Keratinocyte (primary cell): ENCODE results near the gene DNAH17. TPM values are rescaled to one million over a fixed set of nuclear protein-coding genes. Genes with fewer than 3 reads are reported as not detected.

ENCODE experiments used
- DNase-seq: peaks from one replicate; pipeline ENCODE4 v3.0.0-alpha.2; 2011; ENCODE audit warnings: low read depth, missing footprints, low spot score
- FAIRE-seq: peaks from 2 replicates; lab custom pipeline; 2011; peaks lifted over from hg19 to GRCh38; lab: Jason Lieb, UNC
- H2AFZ ChIP-seq: 2 replicates; pipeline ENCODE4 v1.6.0; 2012; ENCODE audit warnings: low read length, control low read depth, inconsistent platforms; ENCODE audit not compliant: control insufficient read depth
- H3K27ac ChIP-seq: 2 replicates; pipeline ENCODE4 v1.5.1; 2011; ENCODE audit warnings: low read length; ENCODE audit not compliant: control insufficient read depth, insufficient read depth
- H3K27me3 ChIP-seq: 3 replicates; pipeline ENCODE4 v1.6.0; 2011; ENCODE audit warnings: low read length; ENCODE audit not compliant: control insufficient read depth, insufficient read depth; ENCODE audit errors: extremely low read depth
- H3K36me3 ChIP-seq, 2 experiments: 2 replicates in 1 of 2; 3 replicates in 1 of 2; pipeline ENCODE4 v1.5.1; 2011; ENCODE audit warnings: low read length in 2 of 2, mild to moderate bottlenecking in 1 of 2; ENCODE audit not compliant: control insufficient read depth in 2 of 2, insufficient read depth in 2 of 2; ENCODE audit errors: extremely low read depth in 1 of 2
- H3K4me1 ChIP-seq: 3 replicates; pipeline ENCODE4 v1.5.1; 2011; ENCODE audit warnings: low read length; ENCODE audit not compliant: control insufficient read depth, insufficient read depth; ENCODE audit errors: extremely low read depth
- H3K4me2 ChIP-seq: 3 replicates; pipeline ENCODE4 v1.6.0; 2011; ENCODE audit warnings: low read depth, low read length; ENCODE audit not compliant: control insufficient read depth, insufficient read depth; ENCODE audit errors: extremely low read depth
- H3K4me3 ChIP-seq, 3 experiments: fragments of 200-600 bp in 1 of 3; sonication (generic) in 1 of 3; 2 replicates in 2 of 3; 3 replicates in 1 of 3; pipeline ENCODE4 v1.5.1; 2011 to 2016; ENCODE audit warnings: low read length in 3 of 3, mild to moderate bottlenecking in 3 of 3, control low read depth in 2 of 3, inconsistent platforms in 1 of 3, low read depth in 1 of 3, mixed read lengths in 1 of 3, mixed run types in 1 of 3, moderate library complexity in 1 of 3; ENCODE audit not compliant: control insufficient read depth in 2 of 3, insufficient read depth in 2 of 3; ENCODE audit errors: extremely low read depth in 1 of 3
- H3K79me2 ChIP-seq: 2 replicates; pipeline ENCODE4 v1.6.0; 2012; ENCODE audit warnings: low read length; ENCODE audit not compliant: control insufficient read depth, insufficient read depth
- H3K9ac ChIP-seq: 3 replicates; pipeline ENCODE4 v1.6.0; 2011; ENCODE audit warnings: low read length; ENCODE audit not compliant: control insufficient read depth, insufficient read depth; ENCODE audit errors: extremely low read depth
- H3K9me1 ChIP-seq: 3 replicates; pipeline ENCODE4 v1.6.0; 2011; ENCODE audit warnings: low read length; ENCODE audit not compliant: control insufficient read depth, insufficient read depth; ENCODE audit errors: extremely low read depth
- H3K9me3 ChIP-seq: 2 replicates; pipeline ENCODE4 v1.5.1; 2012; ENCODE audit warnings: low read depth, low read length; ENCODE audit not compliant: control insufficient read depth
- H4K20me1 ChIP-seq: 3 replicates; pipeline ENCODE4 v1.6.0; 2011; ENCODE audit warnings: low read length; ENCODE audit not compliant: control insufficient read depth, insufficient read depth; ENCODE audit errors: extremely low read depth
- CTCF ChIP-seq, 3 experiments: IDR thresholded peaks in 1 of 3; conservative IDR thresholded peaks in 1 of 3; optimal IDR thresholded peaks in 1 of 3; 2 replicates in 2 of 3; 3 replicates in 1 of 3; pipeline versions ENCODE3 to v1.5.1; 2011; ENCODE audit warnings: low read length in 3 of 3, mild to moderate bottlenecking in 3 of 3, moderate library complexity in 2 of 3, control low read depth in 1 of 3, inconsistent platforms in 1 of 3; ENCODE audit not compliant: insufficient read depth in 2 of 3; ENCODE audit errors: extremely low read depth in 1 of 3
- EZH2 ChIP-seq: IDR thresholded peaks from one replicate; pipeline ENCODE4 v1.6.1; 2012; ENCODE audit warnings: inconsistent platforms, mild to moderate bottlenecking, low read length, moderate library complexity
- dilution Hi-C: fragments of 300-500 bp; cut with MboI; formaldehyde crosslinking; loops from one replicate; pipeline ENCODE4 v1.7.0; 2020; ENCODE audit warnings: low sequenced_read_pairs; ENCODE audit not compliant: extremely low pct_ligation_motif_present
- polyA plus RNA-seq, 5 experiments: library from polyadenylated mRNA; depleted of rRNA in 3 of 5; stranded (reverse) in 3 of 5; stranded (forward) in 1 of 5; unstranded in 1 of 5; fragments of >200 nt; gene quantifications; 1 replicate in 1 of 5; 2 replicates in 3 of 5; 3 replicates in 1 of 5; pipeline versions ENCODE4 v1.2.1 to v1.2.3, GENCODE V29; 2011 to 2012; ENCODE audit warnings: missing spikeins in 2 of 5, low read depth in 1 of 5, low replicate concordance in 1 of 5

Gene DNAH17
- polyA plus RNA-seq, 1 donor (not counting 4 experiments of a cell fraction or from before 2014, with no cell fraction given), result 0.16 TPM

GRCh38 chr17:78387977-78388941, 188.9 kb downstream of the DNAH17 start:
- FAIRE-seq, result no peak
- Histone ChIP-seq H3K27ac (no peak overlapping the region), H3K9me1 (peaks cover 28% of the 10 kb centered on the region), H3K4me2 (no peak overlapping the region), H3K4me3 (no peak overlapping the region), H3K27me3 (no peaks in the 10 kb centered on the region), H3K36me3 (peaks cover 8 to 9% of the 10 kb centered on the region in 2 experiments), H3K4me1 (peaks cover 62% of the 10 kb centered on the region), H3K9ac (no peak overlapping the region), H3K9me3 (no peaks in the 10 kb centered on the region), H3K79me2 (peaks cover 85% of the 10 kb centered on the region), H4K20me1 (peaks cover 32% of the 10 kb centered on the region), H2AFZ (no peak overlapping the region)
- dilution Hi-C loops, result no loop called here
- TF ChIP-seq EZH2, result no peak
- no peak for TF ChIP-seq CTCF (optimal IDR thresholded peaks at IDR 0.05 in 1 of 3, IDR thresholded peaks at IDR 0.05 in 1 of 3, conservative IDR thresholded peaks at IDR 0.05 in 1 of 3; ENCODE audit: extremely low read depth in 1 of 3, insufficient read depth in 2 of 3, low read length in 3 of 3)
- no peak for DNase-seq

DNA sequence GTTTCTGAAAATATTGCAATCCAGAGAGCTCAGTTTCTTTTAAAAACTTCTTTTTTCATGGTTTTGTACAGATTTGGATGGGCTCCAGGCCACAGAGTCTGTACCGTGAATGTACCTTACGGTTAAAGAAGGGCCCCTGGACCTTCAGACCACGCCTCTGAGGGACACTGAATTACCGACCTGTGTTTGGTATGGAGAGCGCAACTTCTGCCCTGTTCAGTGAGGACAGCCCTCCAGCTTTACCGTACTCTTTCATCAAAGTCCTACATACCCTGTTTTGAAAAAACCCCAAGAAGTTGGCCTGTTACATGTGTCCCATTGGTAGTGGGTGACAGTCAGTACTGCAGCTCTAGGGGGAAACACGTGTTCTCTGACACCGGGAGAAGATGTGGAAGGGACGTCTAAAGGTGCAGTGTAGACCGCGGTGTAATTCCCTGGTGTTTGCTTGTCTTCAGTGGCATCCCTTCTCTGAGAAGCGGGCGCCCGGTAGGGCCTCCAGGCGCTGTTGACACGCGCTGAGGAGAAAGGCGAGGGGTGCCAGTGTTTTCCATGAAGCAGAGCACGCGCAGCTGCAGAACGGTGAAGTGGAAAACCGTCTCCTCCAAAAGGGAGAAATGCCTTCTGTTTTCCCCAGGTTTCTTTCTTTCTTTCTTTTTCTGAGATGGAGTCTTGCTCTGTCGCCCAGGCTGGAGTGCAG, 192.6 kb downstream of the DNAH17 start:
- Histone ChIP-seq H3K79me2 (peaks cover 92% of the 10 kb centered on the region), H3K9ac (peak overlapping the region; percentile 24), H2AFZ (no peak overlapping the region), H3K36me3 (peaks cover 5 to 8% of the 10 kb centered on the region in 2 experiments), H4K20me1 (peaks cover 21% of the 10 kb centered on the region), H3K4me1 (peaks cover 42% of the 10 kb centered on the region), H3K4me3 (no peak overlapping the region), H3K4me2 (peak overlapping the region; percentile 80), H3K27me3 (no peaks in the 10 kb centered on the region), H3K9me1 (peaks cover 11% of the 10 kb centered on the region), H3K27ac (peak overlapping the region; percentile 64), H3K9me3 (no peaks in the 10 kb centered on the region)
- no peak for FAIRE-seq
- no peak for DNase-seq
- TF ChIP-seq EZH2, result no peak
- no peak for TF ChIP-seq CTCF (optimal IDR thresholded peaks at IDR 0.05 in 1 of 3, IDR thresholded peaks at IDR 0.05 in 1 of 3, conservative IDR thresholded peaks at IDR 0.05 in 1 of 3; ENCODE audit: extremely low read depth in 1 of 3, insufficient read depth in 2 of 3, low read length in 3 of 3)
- dilution Hi-C loops, result no loop called here
